CD14-positive monocyte (primary cell): ENCODE results near the gene SRD5A3. TPM values are rescaled to one million over a fixed set of nuclear protein-coding genes. Genes with fewer than 3 reads are reported as not detected.

Experiments used
- DNase-seq, 3 donors: peaks; one replicate each; pipeline ENCODE4 v3.0.0-alpha.2; 2011 to 2022
- H2AFZ ChIP-seq: 2 replicates; pipeline ENCODE4 v1.6.0; 2012; ENCODE audit warnings: mild to moderate bottlenecking, low read depth, low read length, inconsistent platforms; ENCODE audit not compliant: insufficient read depth, poor library complexity, severe bottlenecking
- H3K27ac ChIP-seq, 2 donors: 1 replicate in 1 of 2; 2 replicates in 1 of 2; pipeline ENCODE4 v1.5.1; 2012 to 2013; ENCODE audit warnings: low read length in 2 of 2, control low read depth in 1 of 2, inconsistent platforms in 1 of 2, low read depth in 1 of 2, mild to moderate bottlenecking in 1 of 2
- H3K27me3 ChIP-seq, 2 donors: one replicate each; pipeline versions ENCODE4 v1.6.0 to v1.6.1; 2011 to 2013; ENCODE audit warnings: low read length in 2 of 2; ENCODE audit not compliant: control insufficient read depth in 2 of 2, insufficient read depth in 2 of 2
- H3K36me3 ChIP-seq, 2 donors: replicated peaks in 1 of 2; 1 replicate in 1 of 2; 2 replicates in 1 of 2; pipeline versions ENCODE4 v1.5.1 to v1.6.1; 2012 to 2013; ENCODE audit warnings: low read length in 2 of 2, control low read depth in 1 of 2, inconsistent platforms in 1 of 2, mild to moderate bottlenecking in 1 of 2; ENCODE audit not compliant: insufficient read depth in 2 of 2, control insufficient read depth in 1 of 2
- H3K4me1 ChIP-seq, 2 donors: 1 replicate in 1 of 2; 2 replicates in 1 of 2; pipeline versions ENCODE4 v1.5.1 to v1.6.1; 2012 to 2013; ENCODE audit warnings: low read length in 2 of 2, control low read depth in 1 of 2, inconsistent platforms in 1 of 2, mild to moderate bottlenecking in 1 of 2, moderate library complexity in 1 of 2; ENCODE audit not compliant: insufficient read depth in 2 of 2, control insufficient read depth in 1 of 2
- H3K4me2 ChIP-seq: replicated peaks from 2 replicates; pipeline ENCODE3; 2012; ENCODE audit warnings: low read length, moderate library complexity, mild to moderate bottlenecking; ENCODE audit not compliant: poor library complexity, severe bottlenecking; ENCODE audit errors: extremely low read depth
- H3K4me3 ChIP-seq, 3 experiments: fragments of 200-600 bp in 1 of 3; sonication (generic) in 1 of 3; replicated peaks in 1 of 3; 1 replicate in 2 of 3; 2 replicates in 1 of 3; pipeline ENCODE4 v1.5.1; 2011 to 2013; ENCODE audit warnings: low read length in 3 of 3, mild to moderate bottlenecking in 3 of 3, control low read depth in 2 of 3, low read depth in 2 of 3, inconsistent platforms in 1 of 3, moderate library complexity in 1 of 3
- H3K79me2 ChIP-seq: 2 replicates; pipeline ENCODE4 v1.6.0; 2012; ENCODE audit warnings: mild to moderate bottlenecking, control low read depth, inconsistent platforms, low read length, moderate library complexity; ENCODE audit not compliant: insufficient read depth
- H3K9ac ChIP-seq: 2 replicates; pipeline ENCODE4 v1.6.0; 2017; ENCODE audit warnings: low read length, mild to moderate bottlenecking; ENCODE audit not compliant: insufficient read depth, poor library complexity, severe bottlenecking
- H3K9me3 ChIP-seq, 2 donors: replicated peaks in 1 of 2; 1 replicate in 1 of 2; 2 replicates in 1 of 2; pipeline versions ENCODE4 v1.5.1 to v1.6.1; 2012 to 2013; ENCODE audit warnings: low read length in 2 of 2, control low read depth in 1 of 2; ENCODE audit not compliant: control insufficient read depth in 1 of 2, insufficient read depth in 1 of 2
- H4K20me1 ChIP-seq: 2 replicates; pipeline ENCODE4 v1.6.0; 2012; ENCODE audit warnings: mild to moderate bottlenecking, low read length, control low read depth, moderate library complexity; ENCODE audit not compliant: insufficient read depth
- H3K27ac Mint-ChIP-seq, 7 donors: one replicate each; pipeline ENCODE4 v1.8.0; 2020; ENCODE audit warnings: mild to moderate bottlenecking in 7 of 7, mixed read lengths in 7 of 7, moderate library complexity in 6 of 7, inconsistent platforms in 2 of 7
- H3K27me3 Mint-ChIP-seq, 3 donors: one replicate each; pipeline ENCODE4 v1.8.0; 2021 to 2022; ENCODE audit warnings: low read depth in 3 of 3, mild to moderate bottlenecking in 3 of 3, mixed read lengths in 3 of 3, moderate library complexity in 3 of 3, inconsistent platforms in 1 of 3
- H3K36me3 Mint-ChIP-seq, 2 donors: one replicate each; pipeline ENCODE4 v1.8.0; 2020; ENCODE audit warnings: mixed read lengths in 2 of 2, inconsistent platforms in 1 of 2, mild to moderate bottlenecking in 1 of 2
- H3K4me1 Mint-ChIP-seq: one replicate; pipeline ENCODE4 v1.8.0; 2020; ENCODE audit warnings: mild to moderate bottlenecking, mixed read lengths
- H3K4me3 Mint-ChIP-seq, 2 donors: one replicate each; pipeline ENCODE4 v1.8.0; 2020; ENCODE audit warnings: mild to moderate bottlenecking in 2 of 2, mixed read lengths in 2 of 2, moderate library complexity in 1 of 2
- H3K9me3 Mint-ChIP-seq, 7 donors: one replicate each; pipeline ENCODE4 v1.8.0; 2020 to 2022; ENCODE audit warnings: mixed read lengths in 7 of 7, mild to moderate bottlenecking in 6 of 7, moderate library complexity in 6 of 7, inconsistent platforms in 2 of 7
- WGBS: methylation state at CpG from one replicate; pipeline ENCODE4 v1.1.5; 2013; ENCODE audit warnings: missing lambda C conversion rate; ENCODE audit not compliant: insufficient coverage; 5-methylcytosine and 5-hydroxymethylcytosine counted together
- intact Hi-C, 2 donors: fragments of 100-400 bp; cut with micrococcal nuclease; formaldehyde crosslinking; loops; one replicate each; pipeline versions ENCODE4 v1.15.0 to v1.15.1; 2023
- polyA plus RNA-seq, 3 donors: library from polyadenylated mRNA; depleted of rRNA in 1 of 3; unstranded in 2 of 3; stranded (reverse) in 1 of 3; fragments of 300-500 nt in 2 of 3; fragments of >200 nt in 1 of 3; fragmentation: Illumina TruSeq in 2 of 3; gene quantifications; 1 replicate in 2 of 3; 2 replicates in 1 of 3; pipeline ENCODE4 v1.2.3, GENCODE V29; 2012 to 2021
- TF ChIP-seq, protein P1 (sequence below): fragments of 200-600 bp; IDR thresholded peaks from one replicate; pipeline ENCODE4 v1.8.0; 2022; ENCODE audit warnings: antibody characterized with exemption, mild to moderate bottlenecking

SRD5A3 gene
- polyA plus RNA-seq, 3 donors, result 5.9 to 26.2 (median 16.2) TPM

- Histone ChIP-seq H3K9ac (peak overlapping the region; percentile 89), H3K9me3 (no peaks in the 10 kb centered on the region), H3K4me2 (peak overlapping the region; percentile 88), H3K4me1 (peaks cover 12 to 32% of the 10 kb centered on the region in 2 donors), H3K27me3 (no peaks in the 10 kb centered on the region), H3K27ac (peak overlapping the region; percentile 88 to 93), H3K79me2 (peaks cover 3% of the 10 kb centered on the region), H4K20me1 (peaks cover 3% of the 10 kb centered on the region), H3K4me3 (peak overlapping the region; percentile 56 to 83 (median 72)), H3K36me3 (no peaks in the 10 kb centered on the region), H2AFZ (peak overlapping the region; percentile 98)
- peak overlapping the region; percentile 77 to 88 for H3K4me3 Mint-ChIP-seq
- DNase-seq, result no peak
- peaks cover 21% of the 10 kb centered on the region for H3K4me1 Mint-ChIP-seq
- no peaks in the 10 kb centered on the region for H3K9me3 Mint-ChIP-seq
- peaks cover 0 to 7% of the 10 kb centered on the region in 2 donors for H3K36me3 Mint-ChIP-seq
- TF ChIP-seq, protein P1, sequence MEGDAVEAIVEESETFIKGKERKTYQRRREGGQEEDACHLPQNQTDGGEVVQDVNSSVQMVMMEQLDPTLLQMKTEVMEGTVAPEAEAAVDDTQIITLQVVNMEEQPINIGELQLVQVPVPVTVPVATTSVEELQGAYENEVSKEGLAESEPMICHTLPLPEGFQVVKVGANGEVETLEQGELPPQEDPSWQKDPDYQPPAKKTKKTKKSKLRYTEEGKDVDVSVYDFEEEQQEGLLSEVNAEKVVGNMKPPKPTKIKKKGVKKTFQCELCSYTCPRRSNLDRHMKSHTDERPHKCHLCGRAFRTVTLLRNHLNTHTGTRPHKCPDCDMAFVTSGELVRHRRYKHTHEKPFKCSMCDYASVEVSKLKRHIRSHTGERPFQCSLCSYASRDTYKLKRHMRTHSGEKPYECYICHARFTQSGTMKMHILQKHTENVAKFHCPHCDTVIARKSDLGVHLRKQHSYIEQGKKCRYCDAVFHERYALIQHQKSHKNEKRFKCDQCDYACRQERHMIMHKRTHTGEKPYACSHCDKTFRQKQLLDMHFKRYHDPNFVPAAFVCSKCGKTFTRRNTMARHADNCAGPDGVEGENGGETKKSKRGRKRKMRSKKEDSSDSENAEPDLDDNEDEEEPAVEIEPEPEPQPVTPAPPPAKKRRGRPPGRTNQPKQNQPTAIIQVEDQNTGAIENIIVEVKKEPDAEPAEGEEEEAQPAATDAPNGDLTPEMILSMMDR, result no peak
- 39% methylated on average over 11 of the region's 16 CpGs for WGBS
- H3K27ac Mint-ChIP-seq, result peak overlapping the region; percentile 15 to 96 (median 83)
- no peaks in the 10 kb centered on the region for H3K27me3 Mint-ChIP-seq
- intact Hi-C loops, result loop anchor here in 1 of 2 donors (2.0 to 10.0 kb wide), 3 partner anchors 50 to 508 kb away; partner anchors contain the start of genes EXOC1 and TMEM165
These were observed 811 bp downstream of the SRD5A3 start for GRCh38 chr4:55346851-55347255.

- peaks cover 5 to 10% of the 10 kb centered on the region in 2 donors for H3K36me3 Mint-ChIP-seq
- no peaks in the 10 kb centered on the region for H3K27me3 Mint-ChIP-seq
- Histone ChIP-seq H2AFZ (no peak overlapping the region), H4K20me1 (peaks cover 3% of the 10 kb centered on the region), H3K9me3 (no peaks in the 10 kb centered on the region), H3K4me3 (no peak overlapping the region), H3K36me3 (peaks cover 0 to 2% of the 10 kb centered on the region in 2 donors), H3K9ac (peak overlapping the region; percentile 89), H3K27ac (peak overlapping the region in 1 of 2 donors; percentile 93), H3K27me3 (no peaks in the 10 kb centered on the region), H3K79me2 (peaks cover 3% of the 10 kb centered on the region), H3K4me1 (peaks cover 12 to 32% of the 10 kb centered on the region in 2 donors), H3K4me2 (peak overlapping the region; percentile 88)
- peak in 1 of 3 donors; percentile 15 for DNase-seq
- peak overlapping the region in 1 of 2 donors; percentile 88 for H3K4me3 Mint-ChIP-seq
- H3K4me1 Mint-ChIP-seq, result peaks cover 21% of the 10 kb centered on the region
- 85% methylated on average over 2 of the region's 3 CpGs for WGBS
- H3K27ac Mint-ChIP-seq, result peak overlapping the region in 2 of 7 donors; percentile 21 to 61
- H3K9me3 Mint-ChIP-seq, result peaks cover 0 to under 1% (median 0%) of the 10 kb centered on the region in 7 donors
- intact Hi-C loops, result loop anchor here in 1 of 2 donors (2.0 to 10.0 kb wide), 3 partner anchors 50 to 507 kb away; partner anchors contain the start of genes EXOC1 and TMEM165
- TF ChIP-seq, protein P1, result no peak
These were observed 1.7 kb downstream of the SRD5A3 start for GRCh38 chr4:55347610-55348228.
